ENCODE measurements around the gene LDB1.

Gene LDB1

DNA sequence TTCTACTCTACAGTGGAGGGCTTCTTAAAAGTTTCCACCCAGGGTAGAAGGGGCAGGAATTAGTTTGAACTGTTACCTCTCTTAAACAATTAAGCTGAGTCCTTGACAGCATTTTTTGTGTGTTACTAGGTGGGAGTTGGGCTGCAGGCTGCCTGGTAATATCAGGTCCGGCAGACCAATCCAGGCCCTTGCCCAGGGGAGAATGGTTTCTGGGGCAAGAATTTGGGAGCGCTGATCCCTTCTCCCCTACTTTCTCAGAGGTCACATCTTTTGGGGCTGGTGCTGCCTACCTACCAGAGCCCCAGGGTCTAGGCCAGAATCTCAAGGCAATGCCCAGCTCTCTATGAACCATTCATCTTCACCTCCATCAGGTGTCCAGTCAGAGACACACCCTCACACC, 14.2 kb upstream of the LDB1 start:
- DNase-seq: no peak

- DNase-seq: no peak
Observed at GRCh38 chr10:102133373-102134195, 13.4 kb upstream of the LDB1 start.

GRCh38 chr10:102132563-102133372, 12.6 kb upstream of the LDB1 start, which contains the start of gene PPRC1:
TSS of gene PPRC1 (plus strand) at chr10:102133040. CDS start at chr10:102133069, 29 bp downstream.
- peak; percentile 92 for DNase-seq

DNA sequence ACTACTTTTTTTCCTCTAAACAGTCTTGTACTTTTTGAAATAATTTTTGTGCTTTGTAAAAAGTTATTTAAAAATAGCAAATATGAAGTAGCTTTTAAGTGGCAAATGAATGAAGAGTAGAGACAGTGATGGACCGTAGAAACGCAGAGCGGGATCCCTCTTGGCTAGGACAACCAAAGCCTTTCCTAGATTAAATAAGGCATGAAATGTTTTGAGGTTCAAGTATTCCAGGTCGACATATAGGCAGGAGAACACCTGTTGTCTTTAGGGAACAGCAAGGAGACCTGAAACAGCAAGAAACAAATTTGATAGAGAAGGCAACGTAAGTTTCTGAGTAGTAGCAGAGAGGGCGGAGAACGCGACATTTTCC, 12.0 kb upstream of the LDB1 start:
- DNase-seq: no peak

GRCh38 chr10:102131286-102132170, 11.4 kb upstream of the LDB1 start:
- no peak for DNase-seq

DNA sequence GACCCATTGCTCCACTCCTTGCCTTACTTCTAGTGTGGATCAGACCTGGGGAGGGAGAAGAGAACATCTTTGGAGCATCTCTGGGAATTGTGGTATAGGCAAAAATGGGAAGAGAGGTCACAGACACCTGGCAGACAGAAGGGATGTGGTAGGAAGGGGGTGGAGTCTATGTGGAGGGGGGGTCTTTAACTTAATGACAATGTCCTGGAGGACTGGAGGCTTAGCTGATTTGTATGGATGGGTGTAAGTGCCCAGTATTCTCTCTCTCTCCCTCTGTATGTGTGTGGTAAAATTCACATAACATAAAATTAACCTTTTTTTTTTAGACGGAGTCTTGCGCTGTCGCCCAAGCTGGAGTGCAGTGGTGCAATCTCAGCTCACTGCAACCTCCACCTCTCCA, 3.1 kb upstream of the LDB1 start:
- DNase-seq: no peak

GRCh38 chr10:102122450-102122849, 2.3 kb upstream of the LDB1 start:
- DNase-seq: no peak

DNA sequence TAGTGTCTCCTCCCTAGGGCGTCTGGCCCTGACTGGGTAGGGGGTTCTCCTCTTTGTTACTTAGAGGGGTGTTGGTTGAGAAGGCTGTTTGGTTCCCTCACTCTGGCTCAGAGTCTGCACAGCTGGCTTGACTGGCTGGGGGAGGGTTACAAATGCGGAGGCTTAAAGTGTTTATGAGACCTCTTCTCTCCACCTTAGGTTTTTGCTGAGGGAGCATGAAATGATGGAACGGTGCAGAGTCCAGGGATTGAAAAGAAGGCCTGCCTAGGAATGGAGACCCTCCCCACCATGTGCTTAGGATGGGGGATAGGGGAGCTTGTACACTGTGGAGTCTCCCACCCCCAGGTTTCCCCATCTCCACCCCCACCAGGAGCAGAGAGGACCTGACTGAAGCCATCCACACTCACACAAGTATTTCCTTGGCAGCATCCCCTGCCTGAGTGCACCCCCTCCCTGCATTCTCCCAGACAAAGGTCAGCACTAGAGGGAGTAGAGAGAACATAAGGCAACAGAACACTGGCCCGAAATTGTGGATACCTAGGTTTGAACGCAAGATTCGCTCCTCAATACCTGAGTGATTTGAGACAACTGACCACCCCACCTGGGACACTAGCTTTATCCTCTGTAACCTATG, 1.7 kb upstream of the LDB1 start:
- no peak for DNase-seq

DNA sequence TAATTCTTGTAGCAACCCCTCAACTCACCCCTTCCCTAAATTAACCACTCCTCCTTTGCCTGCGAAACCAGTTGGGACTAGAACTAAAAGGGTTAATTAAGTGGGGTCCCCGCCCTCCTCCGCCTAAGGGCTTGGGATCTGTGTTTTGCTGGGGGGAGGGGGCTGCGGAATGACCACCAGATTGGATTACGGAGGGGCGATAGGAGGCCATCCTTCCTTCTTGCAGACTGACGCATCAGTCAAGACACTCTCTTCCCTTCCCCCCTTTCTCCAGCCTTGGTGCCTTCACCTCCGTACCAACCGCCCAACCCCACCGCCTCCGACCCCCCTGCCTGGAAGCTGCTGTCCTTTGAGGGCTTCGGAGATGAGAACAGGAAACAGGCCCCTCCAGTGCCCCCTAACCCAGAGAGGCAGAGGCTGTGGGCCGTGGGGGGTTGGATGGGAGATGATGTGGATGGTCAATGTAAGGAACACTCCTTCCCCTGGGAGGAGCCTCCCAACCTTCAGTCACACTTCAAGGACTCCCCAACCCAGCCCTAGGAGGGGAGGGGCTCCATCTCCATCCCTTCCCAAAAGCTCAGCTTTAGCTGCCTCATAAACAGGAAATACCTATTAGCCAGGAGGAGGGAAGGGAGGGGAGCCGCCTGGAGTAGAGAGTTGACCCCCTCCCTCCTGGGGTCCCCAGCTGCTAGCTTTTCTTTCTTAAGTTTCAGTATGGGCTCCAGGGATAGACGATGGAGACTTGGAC, 997 bp upstream of the LDB1 start:
- no peak for DNase-seq

DNA sequence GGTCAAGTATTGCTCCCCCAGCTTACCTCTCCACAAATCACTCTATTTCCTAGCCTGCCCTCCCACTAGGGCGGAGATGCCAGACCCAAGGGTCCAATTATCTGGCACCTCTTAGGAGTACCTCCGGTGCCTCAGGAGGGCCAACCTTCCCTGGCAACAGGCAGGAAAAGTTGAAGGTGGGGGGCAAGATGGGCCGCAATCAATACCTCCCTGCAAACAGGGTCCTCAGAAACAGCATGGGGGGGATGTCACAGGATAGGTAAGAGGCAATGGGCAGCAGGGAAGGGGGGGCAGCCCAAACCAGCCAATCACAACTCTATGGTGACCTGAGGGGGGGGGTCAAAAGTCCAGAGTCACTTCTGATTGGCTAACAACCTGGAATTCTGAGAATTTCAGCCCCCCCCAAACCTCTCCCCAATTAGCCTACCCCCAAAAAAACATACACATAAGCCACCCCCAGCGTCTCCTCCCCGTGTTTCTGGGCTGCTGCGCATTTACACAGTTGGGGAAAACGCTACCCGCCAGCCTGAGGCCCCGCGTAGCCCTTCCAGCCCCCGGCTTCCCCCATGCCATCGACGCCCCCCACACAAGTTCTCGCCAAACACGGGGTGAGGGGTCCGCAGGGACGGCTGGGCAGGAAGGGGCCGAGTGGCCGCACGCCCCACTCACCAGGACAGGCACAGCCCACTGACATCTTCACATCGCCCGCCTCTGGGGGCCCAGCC, 589 bp downstream of the LDB1 start:
- no peak for DNase-seq

DNA sequence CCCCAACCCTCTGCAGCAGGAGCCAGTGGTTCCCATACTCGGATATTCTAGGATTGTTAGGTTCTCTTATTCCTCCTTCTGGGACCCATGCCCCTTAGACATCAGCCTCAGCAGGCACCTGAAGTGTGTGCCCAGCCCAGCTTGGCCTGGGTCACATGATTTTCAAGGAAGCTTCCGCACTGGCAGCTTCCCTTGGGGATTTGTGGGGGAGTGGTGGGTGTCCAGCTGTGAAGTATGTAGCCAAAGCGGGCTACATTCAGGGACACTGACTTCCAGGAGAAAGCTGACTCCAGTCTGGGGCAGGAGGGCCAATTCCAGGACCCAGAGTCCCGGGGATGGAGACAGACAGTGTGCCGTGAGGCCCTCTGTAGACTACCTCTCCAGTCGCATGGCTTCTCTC, 1.3 kb downstream of the LDB1 start:
- DNase-seq: no peak

DNA sequence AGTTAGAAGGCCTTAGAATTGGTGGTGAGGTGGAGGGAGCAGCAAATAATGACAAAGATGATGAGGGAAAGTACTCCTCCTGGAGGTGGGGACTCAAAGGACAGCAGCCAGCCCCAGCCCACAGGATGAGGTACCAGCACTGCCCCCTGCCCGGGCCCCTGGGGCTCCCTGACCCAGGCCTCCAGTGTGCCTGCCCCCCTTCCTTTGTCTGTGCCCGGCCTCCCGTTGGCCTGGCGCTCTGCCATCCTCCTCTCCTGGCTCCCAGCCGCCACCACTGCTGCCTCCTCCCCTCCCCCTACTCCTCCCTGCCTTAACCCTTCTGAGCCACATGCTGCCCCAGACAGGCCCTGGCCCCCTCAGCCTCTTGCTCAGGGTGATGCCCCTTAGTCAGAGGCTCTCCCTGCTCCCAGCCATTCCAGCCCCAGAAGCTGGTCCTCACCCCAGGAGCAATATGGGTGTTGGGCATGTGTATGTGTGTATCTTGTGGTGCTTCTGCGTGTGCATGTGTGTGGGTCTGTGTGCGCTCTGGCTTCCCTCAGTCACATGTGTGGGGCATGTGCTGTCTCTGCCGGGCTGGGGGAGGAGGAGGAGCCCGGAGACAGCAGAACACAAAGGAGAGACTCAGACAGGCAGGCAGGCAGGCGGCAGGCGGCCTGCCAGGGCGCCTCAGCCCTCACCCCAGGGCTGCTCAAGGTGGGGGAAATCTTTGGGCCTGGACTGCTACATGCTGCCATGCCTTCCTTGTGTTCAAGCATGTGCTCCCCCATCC, 2.6 kb downstream of the LDB1 start:
- no peak for DNase-seq

- no peak for DNase-seq
Observed at GRCh38 chr10:102116656-102117055, 3.5 kb downstream of the LDB1 start.

- DNase-seq: no peak
Observed at GRCh38 chr10:102115775-102116174, 4.4 kb downstream of the LDB1 start.

DNA sequence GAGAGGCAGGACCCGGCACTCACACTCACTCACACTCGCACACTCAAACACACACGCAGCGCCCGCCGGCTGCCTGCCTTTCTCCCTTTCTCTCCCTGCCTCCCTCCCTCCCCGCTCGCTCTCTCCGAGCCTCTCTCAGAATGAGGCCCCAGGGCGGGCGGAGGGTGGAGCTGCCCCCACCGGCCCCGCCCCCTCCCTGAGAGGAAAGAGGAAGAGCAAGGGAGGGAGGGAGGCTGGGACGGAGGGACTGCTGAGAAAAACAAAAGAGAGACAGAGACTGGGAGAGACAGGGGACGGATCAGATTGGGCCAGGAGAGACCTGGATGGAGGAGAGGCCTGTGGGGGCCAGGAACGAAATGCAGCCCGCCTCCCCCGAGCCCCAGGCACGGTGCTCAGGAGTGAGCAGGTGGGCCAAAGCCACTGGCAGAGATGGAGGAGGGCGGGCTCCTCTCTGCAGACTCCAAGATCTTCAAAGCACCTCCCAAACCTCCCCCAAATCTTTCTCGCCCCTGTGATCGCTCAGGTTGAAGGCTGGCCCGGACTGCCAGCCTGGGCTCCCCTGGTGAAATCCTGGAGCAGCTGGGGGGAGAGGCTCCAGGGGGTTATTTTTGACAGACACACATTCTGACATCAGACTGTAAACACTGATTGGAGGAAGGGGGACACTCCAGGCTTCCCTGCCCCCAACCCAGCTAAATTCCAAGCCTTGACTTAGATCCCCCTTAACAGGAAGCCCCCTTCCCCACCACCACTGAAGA, 5.1 kb downstream of the LDB1 start:
- DNase-seq: no peak

DNA sequence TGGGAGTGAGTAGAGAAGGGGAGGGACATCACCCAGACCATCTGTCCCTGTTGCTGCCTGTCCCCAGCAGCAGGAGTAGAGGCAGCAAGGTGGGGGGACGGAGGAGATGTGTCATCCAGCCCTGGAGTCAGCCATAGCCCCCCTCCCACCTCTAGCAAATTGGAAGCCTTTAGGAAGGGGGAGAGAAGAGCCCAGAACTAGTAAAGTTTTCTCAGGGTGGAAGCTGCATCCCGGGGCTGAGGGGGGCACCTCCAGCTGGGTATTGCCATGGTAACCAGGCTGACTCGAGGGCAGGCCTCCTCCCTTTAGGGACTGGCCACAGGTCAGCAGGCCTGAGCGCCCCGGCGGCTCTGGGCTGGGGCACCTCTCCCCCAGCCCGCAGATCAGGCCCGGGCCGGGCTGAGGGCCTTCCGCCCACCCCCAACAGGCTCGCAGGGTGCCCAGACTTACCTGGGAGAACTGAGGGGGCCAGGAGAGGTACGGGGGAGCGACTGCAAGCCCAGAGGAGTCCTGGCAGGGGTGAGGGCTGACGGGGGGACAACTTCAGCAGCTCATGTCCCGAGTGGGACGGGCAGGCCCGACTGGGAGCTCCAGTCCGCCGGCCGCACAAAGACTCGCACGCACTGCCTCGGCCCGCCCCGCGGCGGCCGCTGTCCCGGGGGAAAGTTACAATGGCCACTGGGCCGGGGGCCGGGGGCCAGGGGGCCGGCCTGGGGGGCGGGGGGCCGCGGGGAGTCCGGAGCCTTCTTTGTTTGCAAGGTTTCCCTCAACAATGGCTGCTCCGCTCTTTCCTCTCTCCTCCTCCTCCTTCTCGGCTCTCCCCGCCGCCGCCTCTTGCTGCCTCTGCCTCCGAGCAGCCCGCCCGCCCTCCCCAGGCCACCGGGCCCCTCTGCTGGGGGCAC, 6.0 kb downstream of the LDB1 start:
- DNase-seq: no peak

- DNase-seq: no peak
Observed at GRCh38 chr10:102113261-102113955, 6.8 kb downstream of the LDB1 start.
